Measurements from ENCODE around the gene ZNF302.
"Not testable (repeated sequence)": the region's sequence is repeated elsewhere in the genome, so short reads cannot be mapped to it uniquely, and the experiment has no call there.

Gene ZNF302

DNA sequence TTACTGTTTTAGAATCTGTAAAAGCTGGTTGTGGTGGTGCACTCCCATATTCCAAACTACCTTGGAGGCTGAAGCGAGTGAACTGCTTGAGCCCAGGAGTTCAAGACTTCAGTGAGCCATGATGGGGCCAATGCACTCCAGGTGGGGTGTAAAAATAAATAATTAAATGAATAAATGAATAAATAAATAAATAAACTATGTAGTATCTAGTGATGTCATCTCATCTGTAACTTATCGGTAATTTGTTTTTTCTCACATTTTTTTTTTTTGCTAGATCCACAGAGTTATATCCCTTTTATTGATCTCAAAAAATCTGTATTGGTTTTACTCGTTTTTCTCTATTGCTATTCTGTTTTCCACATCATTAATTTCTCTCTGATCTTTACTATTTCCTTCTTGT, 5.5 kb upstream of the ZNF302 start:
- DNase-seq (ENCODE audit: low read depth): no peak

DNA sequence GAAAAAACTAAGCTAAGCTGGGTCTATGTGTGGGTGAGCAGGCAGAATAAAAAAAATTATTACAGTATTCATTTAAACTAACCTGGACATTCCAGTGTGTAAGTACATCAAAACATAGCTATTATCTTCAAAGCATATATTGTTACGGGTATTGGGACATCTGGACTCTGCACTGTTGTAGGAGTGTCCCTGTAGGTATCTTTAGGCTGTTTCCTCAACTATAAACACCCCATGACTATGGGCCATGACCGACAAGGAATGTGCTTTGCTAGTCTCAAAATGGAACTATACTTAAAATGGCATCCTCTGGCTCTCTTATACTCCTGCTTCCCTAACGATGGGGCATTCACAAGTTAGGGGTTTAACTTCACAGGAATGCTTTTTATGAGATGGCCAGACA, 3.9 kb upstream of the ZNF302 start:
- DNase-seq (ENCODE audit: low read depth): no peak

DNA sequence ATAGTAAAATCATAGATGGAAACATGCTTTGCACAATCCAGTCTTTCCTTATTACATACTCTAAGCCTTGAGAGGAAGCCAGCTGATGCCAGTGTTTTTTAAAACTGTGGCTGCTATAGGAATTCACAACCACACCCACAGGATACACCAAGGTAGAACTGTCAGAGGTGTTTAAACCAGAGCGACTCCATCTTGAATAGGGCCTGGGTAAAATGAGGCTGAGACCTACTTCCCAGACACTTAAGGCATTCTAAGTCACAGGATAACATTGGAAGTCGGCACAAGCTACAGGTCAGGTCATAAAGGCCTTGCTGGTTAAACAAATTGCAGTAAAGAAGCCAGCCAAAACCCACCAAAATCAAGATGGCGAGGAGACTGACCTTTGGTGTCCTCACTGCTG, 2.2 kb upstream of the ZNF302 start:
- DNase-seq (ENCODE audit: low read depth): no peak

DNA sequence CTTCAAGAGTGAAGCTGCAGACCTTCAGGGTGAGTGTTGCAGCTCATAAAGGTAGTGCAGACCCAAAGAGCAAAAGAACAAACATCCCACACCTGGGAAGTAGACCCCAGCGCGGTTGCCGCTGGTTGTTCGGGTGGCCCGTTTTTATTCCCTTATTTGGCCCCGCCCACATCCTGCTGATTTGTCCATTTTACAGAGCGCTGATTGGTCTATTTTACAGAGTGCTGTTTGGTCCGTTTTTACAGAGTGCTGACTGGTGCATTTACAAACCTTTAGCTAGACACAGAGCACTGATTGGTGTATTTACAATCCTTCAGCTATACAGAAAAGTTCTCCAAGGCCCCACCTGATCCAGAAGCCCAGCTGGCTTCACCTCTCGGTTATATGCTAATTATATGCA, 1.6 kb upstream of the ZNF302 start:
- no peak for DNase-seq (ENCODE audit: low read depth)

DNA sequence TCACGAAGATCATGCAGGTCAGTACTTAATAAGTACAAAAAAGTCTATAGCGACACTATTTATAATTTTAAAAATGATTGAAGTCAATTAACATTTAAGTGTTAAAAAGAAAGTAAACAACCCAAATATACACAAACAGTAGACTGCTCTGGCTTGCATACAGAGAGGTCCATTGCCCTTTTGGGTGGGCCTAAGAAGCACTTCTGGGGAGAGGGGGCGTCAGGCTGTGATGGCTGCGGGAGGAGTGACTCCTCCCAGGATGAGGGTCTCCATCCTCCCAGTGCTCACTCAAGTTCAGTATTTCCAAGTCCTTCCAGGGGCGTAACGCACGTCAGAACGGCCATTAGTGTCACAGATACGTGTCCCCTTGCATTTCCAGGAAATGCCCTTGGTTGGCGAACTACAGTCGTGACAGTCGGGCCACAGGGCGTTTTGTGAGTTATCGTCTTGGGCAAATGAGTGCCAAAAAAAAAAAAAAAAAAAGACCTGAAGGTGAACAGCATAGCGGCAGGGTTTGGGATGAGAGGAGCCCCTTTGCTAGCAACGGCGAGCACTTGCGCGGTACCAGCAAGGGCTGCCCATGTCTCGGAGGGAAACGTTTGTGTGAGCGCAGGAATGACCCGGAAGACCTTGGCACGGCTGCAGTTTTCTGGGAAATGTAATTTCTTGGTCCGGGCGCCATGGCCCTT, 637 bp upstream of the ZNF302 start, which contains the start of gene SCGB2B2:
SCGB2B2 (minus strand) TSS at position 463 of the 689 bp plus-strand sequence. CDS start 82,596 bp downstream, outside the sequence.
- DNase-seq (ENCODE audit: low read depth): peak; percentile 66

- no peak for DNase-seq (ENCODE audit: low read depth)
Observed at GRCh38 chr19:34678085-34678412, 571 bp downstream of the ZNF302 start.

GRCh38 chr19:34678421-34678820, 943 bp downstream of the ZNF302 start:
- DNase-seq (ENCODE audit: low read depth): no peak

DNA sequence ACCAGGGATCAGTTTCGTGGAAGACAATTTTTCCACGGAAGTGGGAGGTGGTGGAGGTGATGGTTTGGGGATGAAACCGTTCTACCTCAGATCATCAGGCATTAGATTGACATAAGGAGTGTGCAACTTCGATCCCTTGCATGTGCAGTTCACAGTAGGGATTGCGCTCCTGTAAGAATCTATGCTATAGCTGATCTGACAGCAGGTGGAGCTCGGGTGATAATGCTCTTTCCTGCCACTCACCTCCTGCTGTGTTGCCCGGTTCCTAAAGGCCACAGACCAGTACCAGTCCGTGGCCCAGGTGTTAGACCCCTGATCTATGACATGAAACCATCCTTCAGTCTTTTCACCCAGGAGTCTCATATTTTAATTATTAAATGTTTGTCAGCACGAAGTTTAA, 4.0 kb downstream of the ZNF302 start:
- no peak for DNase-seq (ENCODE audit: low read depth)

- not testable (repeated sequence) for DNase-seq (ENCODE audit: low read depth)
Observed at GRCh38 chr19:34685266-34685665, 7.8 kb downstream of the ZNF302 start.

- no peak for DNase-seq (ENCODE audit: low read depth)
Observed at GRCh38 chr19:34686455-34686854, 9.0 kb downstream of the ZNF302 start.

GRCh38 chr19:34687348-34687747, 9.9 kb downstream of the ZNF302 start:
- DNase-seq (ENCODE audit: low read depth): no peak

DNA sequence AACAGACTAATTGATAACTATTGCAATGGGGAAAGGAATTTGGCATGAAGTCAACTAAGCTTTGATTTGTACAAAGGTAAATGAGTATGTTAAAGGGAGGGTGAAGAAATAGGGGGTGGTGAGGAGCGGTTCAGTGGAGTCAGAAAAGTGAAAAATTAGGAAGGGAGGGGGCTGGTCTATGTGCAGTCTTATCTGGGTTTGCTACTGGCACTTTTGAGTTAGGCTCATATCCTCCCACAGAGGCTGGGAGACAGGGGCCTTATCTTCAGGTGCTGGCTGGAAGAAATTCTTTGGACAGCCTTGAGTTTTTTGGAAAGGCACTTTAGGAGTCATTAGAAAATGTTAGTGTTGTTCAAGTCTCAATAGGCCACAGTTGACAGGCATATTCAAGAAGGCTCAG, 11.1 kb downstream of the ZNF302 start:
- DNase-seq (ENCODE audit: low read depth): no peak

- no peak for DNase-seq (ENCODE audit: low read depth)
Observed at GRCh38 chr19:34690372-34690771, 12.9 kb downstream of the ZNF302 start.

DNA sequence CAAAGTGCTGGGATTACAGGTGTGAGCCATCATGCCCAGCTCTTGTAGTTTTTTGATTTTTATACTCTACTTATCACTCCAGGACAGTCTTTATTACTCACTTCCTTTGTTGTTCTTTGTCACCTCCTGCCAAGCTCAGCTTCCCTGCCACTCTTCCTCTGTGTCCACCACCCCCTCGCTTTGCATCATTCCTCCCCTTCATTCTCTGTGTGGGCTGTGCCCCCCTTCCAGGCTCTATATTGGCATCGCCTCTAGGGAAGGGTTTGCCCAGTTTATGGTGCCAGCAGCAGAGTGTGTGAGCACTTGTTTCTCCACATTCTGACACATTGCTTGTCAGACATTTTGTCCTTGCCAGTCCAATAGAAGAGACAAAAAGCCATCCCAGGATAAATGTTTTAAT, 15.1 kb downstream of the ZNF302 start:
- no peak for DNase-seq (ENCODE audit: low read depth)

- no peak for DNase-seq (ENCODE audit: low read depth)
Observed at GRCh38 chr19:34707661-34708060, 30.2 kb downstream of the ZNF302 start.

DNA sequence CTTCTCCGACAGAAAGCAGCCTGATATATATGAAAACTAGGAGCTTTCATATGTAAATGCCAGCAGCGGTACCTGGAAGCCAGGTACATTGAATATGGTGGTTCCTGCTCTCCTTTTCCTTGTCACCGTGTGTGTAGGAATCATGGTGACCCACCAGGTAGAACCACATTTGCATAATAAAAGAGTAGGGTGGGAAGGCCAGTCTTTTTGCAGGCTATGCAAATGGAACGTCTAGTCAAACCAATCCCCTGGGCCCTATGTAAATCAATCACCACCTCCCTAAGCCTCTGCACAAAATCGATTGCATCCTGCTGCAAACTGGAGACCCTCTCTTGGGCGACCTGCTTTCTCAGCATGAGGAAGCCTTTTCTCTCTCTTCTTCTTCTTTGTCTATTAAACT, 34.4 kb downstream of the ZNF302 start:
- DNase-seq (ENCODE audit: low read depth): no peak

GRCh38 chr19:34712395-34713261, 35.1 kb downstream of the ZNF302 start:
- DNase-seq (ENCODE audit: low read depth): peak; percentile 53

- DNase-seq (ENCODE audit: low read depth): no peak
Observed at GRCh38 chr19:34713262-34713637, 35.8 kb downstream of the ZNF302 start.

DNA sequence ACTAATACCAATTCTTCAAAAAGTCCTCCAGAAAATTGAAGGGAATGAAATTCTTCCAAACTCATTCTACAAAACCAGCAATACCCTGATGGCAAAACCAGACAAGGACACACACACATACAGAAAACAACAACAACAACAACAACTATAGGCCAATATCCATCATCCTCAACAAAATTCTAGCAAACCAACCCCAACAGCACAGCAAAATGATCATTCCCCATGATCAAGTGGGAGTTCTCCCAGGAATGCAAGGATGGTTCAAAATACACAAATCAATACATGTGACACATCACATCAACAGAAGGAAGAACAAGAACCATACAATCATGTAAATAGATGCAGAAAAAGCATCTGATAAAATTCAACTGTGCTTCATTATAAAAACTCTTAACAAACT, 37.9 kb downstream of the ZNF302 start:
- no peak for DNase-seq (ENCODE audit: low read depth)

DNA sequence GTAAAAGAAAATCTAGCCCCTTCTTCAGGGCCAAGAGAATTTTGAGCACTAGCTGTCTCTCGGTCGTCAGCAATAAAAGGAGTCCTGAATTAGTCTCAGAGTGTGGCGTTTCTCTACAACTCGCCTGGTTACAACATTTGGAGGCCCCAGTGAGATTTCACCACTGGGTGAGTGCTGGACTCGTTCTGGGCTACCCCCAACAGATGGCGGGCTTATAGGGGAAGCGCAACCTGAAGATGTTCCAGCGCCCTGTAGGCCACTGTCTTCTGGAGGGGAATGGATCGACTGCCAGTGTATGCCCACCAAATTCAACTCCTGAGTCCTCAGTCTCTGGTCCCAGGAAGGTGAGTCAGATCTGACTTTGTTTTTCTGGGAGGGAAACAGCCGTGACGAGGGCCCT, 44.9 kb downstream of the ZNF302 start:
- no peak for DNase-seq (ENCODE audit: low read depth)

- no peak for DNase-seq (ENCODE audit: low read depth)
Observed at GRCh38 chr19:34725400-34725799, 47.9 kb downstream of the ZNF302 start.

DNA sequence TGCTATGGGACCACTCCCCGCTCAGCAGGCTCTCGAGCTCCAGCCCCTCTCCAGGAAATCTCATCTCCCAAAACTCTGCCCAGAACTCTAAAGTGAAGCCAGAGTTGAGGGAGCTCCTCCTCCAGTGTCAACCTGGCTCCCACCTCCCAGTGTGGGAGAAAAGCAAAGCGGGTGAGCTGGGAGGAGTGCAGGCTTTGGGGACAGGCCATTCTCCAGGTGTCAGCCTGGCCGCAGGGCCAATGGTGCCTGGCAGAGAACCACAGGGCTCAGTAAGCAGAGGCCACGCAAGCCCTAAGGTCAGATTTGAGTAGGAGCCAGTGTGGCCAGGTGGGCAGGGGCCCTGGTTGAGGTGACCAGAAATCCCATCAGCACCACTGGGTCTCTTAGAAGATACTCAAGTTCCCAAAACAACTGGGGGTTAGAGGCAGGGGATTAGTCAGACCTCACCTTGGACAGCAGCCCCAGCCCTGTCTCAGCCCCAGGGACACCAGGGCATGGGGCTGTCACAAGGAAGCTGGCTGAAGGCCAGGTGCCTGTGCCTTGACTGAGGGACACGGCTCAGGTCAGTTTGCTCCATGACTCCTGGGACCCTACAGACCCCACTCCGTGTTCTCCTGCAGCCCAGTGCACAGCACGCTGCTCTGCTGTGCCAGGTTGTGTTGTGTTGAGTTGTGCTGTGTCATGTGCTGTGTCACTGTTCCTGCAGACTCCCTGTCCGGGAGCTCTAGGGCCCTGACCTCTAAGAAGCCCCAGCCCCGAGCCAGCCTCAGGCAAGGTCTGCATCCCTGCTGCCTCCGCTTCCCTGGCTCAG, 53.7 kb downstream of the ZNF302 start:
- no peak for DNase-seq (ENCODE audit: low read depth)

- no peak for DNase-seq (ENCODE audit: low read depth)
Observed at GRCh38 chr19:34731964-34732363, 54.5 kb downstream of the ZNF302 start.

All from stimulated activated CD4-positive, alpha-beta T cell treated with anti-CD3 and anti-CD28 coated beads, Interleukin-2, amount 100 ng/mL, for 4 hours (primary cell).